Neural progenitor cell (in vitro differentiated cells): ENCODE data around the gene ANKRD6. TPM values are rescaled to one million over a fixed set of nuclear protein-coding genes. Genes with fewer than 3 reads are reported as not detected.

Experiments used
- DNase-seq: peaks from one replicate; pipeline ENCODE4 v3.0.0-alpha.2; 2016; ENCODE audit warnings: low spot score
- H2AFZ ChIP-seq: fragments of 200-600 bp; sonication (generic); replicated peaks from 2 replicates; pipeline ENCODE4 v1.6.1; 2016; ENCODE audit warnings: antibody characterized with exemption
- H3F3A ChIP-seq: fragments of 200-600 bp; sonication (generic); 2 replicates; pipeline ENCODE4 v1.6.1; 2016; ENCODE audit warnings: antibody characterized with exemption, low read depth
- H3K27ac ChIP-seq: fragments of 200-600 bp; sonication (generic); 2 replicates; pipeline ENCODE4 v1.5.1; 2016; ENCODE audit warnings: mild to moderate bottlenecking
- H3K27me3 ChIP-seq: fragments of 200-600 bp; sonication (generic); 2 replicates; pipeline ENCODE4 v1.6.1; 2016; ENCODE audit warnings: mild to moderate bottlenecking, moderate library complexity
- H3K36me3 ChIP-seq: fragments of 200-600 bp; sonication (generic); 2 replicates; pipeline ENCODE4 v1.5.1; 2016
- H3K4me1 ChIP-seq: fragments of 200-600 bp; sonication (generic); 2 replicates; pipeline ENCODE4 v1.6.1; 2016; ENCODE audit warnings: mixed run types
- H3K4me2 ChIP-seq: fragments of 200-600 bp; sonication (generic); 2 replicates; pipeline ENCODE4 v1.6.1; 2016
- H3K4me3 ChIP-seq: fragments of 200-600 bp; sonication (generic); 2 replicates; pipeline ENCODE4 v1.5.1; 2016
- H3K79me2 ChIP-seq: fragments of 200-600 bp; sonication (generic); 2 replicates; pipeline ENCODE4 v1.6.1; 2016; ENCODE audit warnings: low read depth
- H3K9ac ChIP-seq: fragments of 200-600 bp; sonication (generic); 2 replicates; pipeline ENCODE4 v1.6.1; 2016
- H3K9me3 ChIP-seq: fragments of 200-600 bp; sonication (generic); 2 replicates; pipeline ENCODE4 v1.5.1; 2016; ENCODE audit warnings: low read depth
- H4K20me1 ChIP-seq: fragments of 200-600 bp; sonication (generic); 2 replicates; pipeline ENCODE4 v1.6.1; 2016; ENCODE audit warnings: low read depth
- H3K27ac Mint-ChIP-seq: 3 replicates; pipeline ENCODE4 v1.8.0; 2021; ENCODE audit warnings: mixed read lengths
- H3K27me3 Mint-ChIP-seq: 2 replicates; pipeline ENCODE4 v1.8.0; 2022; ENCODE audit warnings: low read depth, mild to moderate bottlenecking, inconsistent platforms, moderate library complexity, mixed read lengths; ENCODE audit not compliant: insufficient read depth
- H3K36me3 Mint-ChIP-seq: 3 replicates; pipeline ENCODE4 v1.8.0; 2021; ENCODE audit warnings: mixed read lengths
- H3K4me1 Mint-ChIP-seq: 3 replicates; pipeline ENCODE4 v1.8.0; 2021; ENCODE audit warnings: mixed read lengths
- H3K4me3 Mint-ChIP-seq: 3 replicates; pipeline ENCODE4 v1.8.0; 2021; ENCODE audit warnings: mild to moderate bottlenecking, moderate library complexity, mixed read lengths
- H3K9me3 Mint-ChIP-seq: 3 replicates; pipeline ENCODE4 v1.8.0; 2020; ENCODE audit warnings: mixed read lengths
- EZH2 ChIP-seq: fragments of 200-600 bp; sonication (generic); IDR thresholded peaks from 2 replicates; pipeline ENCODE4 v1.6.1; 2017; ENCODE audit warnings: antibody characterized with exemption, mild to moderate bottlenecking, moderate library complexity
- EZH2phosphoT487 ChIP-seq: fragments of 200-600 bp; sonication (generic); IDR thresholded peaks from 2 replicates; pipeline ENCODE4 v1.6.1; 2017; ENCODE audit warnings: antibody characterized with exemption
- total RNA-seq: library from RNA; depleted of rRNA; stranded (reverse); fragments of >200 nt; gene quantifications from 2 replicates; pipeline ENCODE4 v1.2.3, GENCODE V29; 2015; ENCODE audit warnings: low replicate concordance
- TF ChIP-seq, protein P1 (sequence below): fragments of 200-600 bp; sonication (generic); IDR thresholded peaks from 2 replicates; pipeline ENCODE4 v1.5.1; 2017; ENCODE audit warnings: antibody characterized with exemption, mild to moderate bottlenecking

The ANKRD6 gene
- total RNA-seq, 1 donor from 2014 or later: 36.3 TPM

DNA sequence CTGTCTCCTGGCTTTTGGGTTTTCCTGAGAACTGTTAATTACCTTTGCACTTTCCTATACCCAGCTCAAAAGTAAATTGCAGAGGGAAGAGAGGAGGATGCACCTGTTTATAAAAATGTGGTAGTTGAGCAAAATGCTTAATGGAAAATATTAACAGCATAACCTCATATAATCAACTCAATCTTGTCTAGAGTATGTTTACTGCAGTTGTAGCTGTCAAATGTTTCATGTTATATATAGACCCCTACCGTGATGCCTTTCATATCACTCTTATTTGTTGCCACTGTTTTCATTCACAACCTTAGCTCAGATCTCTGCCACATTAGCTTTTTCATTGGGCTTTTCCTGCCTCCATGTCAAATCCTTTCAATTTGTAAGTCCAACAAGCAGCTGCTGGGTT is 36.0 kb downstream of the ANKRD6 start:
- no peaks in the 10 kb centered on the region for H3K36me3 Mint-ChIP-seq
- no peak overlapping the region for H3K27ac Mint-ChIP-seq
- H3K4me2 ChIP-seq: no peak overlapping the region
- peaks cover 42% of the 10 kb centered on the region for H3K4me1 Mint-ChIP-seq
- H4K20me1 ChIP-seq: peaks cover 34% of the 10 kb centered on the region
- H3F3A ChIP-seq: peaks cover 8% of the 10 kb centered on the region
- H3K9me3 ChIP-seq: no peaks in the 10 kb centered on the region
- H3K4me1 ChIP-seq: peaks cover 16% of the 10 kb centered on the region
- no peak overlapping the region for H3K27ac ChIP-seq
- no peak overlapping the region for H2AFZ ChIP-seq
- H3K4me3 ChIP-seq: no peak overlapping the region
- no peaks in the 10 kb centered on the region for H3K27me3 ChIP-seq
- no peaks in the 10 kb centered on the region for H3K27me3 Mint-ChIP-seq
- no peak for DNase-seq
- TF ChIP-seq EZH2: no peak
- no peak for TF ChIP-seq EZH2phosphoT487
- TF ChIP-seq, protein P1, sequence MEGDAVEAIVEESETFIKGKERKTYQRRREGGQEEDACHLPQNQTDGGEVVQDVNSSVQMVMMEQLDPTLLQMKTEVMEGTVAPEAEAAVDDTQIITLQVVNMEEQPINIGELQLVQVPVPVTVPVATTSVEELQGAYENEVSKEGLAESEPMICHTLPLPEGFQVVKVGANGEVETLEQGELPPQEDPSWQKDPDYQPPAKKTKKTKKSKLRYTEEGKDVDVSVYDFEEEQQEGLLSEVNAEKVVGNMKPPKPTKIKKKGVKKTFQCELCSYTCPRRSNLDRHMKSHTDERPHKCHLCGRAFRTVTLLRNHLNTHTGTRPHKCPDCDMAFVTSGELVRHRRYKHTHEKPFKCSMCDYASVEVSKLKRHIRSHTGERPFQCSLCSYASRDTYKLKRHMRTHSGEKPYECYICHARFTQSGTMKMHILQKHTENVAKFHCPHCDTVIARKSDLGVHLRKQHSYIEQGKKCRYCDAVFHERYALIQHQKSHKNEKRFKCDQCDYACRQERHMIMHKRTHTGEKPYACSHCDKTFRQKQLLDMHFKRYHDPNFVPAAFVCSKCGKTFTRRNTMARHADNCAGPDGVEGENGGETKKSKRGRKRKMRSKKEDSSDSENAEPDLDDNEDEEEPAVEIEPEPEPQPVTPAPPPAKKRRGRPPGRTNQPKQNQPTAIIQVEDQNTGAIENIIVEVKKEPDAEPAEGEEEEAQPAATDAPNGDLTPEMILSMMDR: no peak
- no peaks in the 10 kb centered on the region for H3K36me3 ChIP-seq
- H3K79me2 ChIP-seq: no peaks in the 10 kb centered on the region
- H3K4me3 Mint-ChIP-seq: no peak overlapping the region
- no peak overlapping the region for H3K9ac ChIP-seq
- no peaks in the 10 kb centered on the region for H3K9me3 Mint-ChIP-seq

DNA sequence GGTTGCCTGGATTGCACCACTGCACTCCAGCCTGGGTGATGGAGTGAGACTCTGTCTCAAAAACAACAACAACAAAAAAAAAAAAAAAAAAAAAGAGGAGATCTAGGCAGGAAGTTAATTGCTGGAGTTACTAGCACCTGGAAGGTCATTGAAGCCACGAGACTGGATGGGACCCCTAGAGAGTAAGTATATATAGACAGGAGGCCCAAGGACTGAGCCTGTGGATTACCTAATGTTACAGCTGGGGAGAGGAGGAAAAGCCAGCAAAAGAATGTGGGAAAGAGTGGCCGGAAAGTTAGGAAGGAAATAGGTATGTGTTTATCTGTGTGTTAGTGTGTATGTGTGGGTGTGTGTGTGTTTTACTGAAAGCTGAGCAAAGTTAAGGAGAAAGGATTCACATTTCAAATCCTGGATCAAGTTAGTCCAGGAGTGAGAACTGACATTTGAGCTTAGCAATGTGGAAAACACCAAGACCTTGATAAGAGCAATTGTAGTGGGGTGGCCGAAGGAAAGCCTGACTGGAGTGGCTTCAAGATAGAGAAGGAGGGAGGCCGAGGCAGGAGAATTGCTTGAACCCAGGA is 38.4 kb downstream of the ANKRD6 start:
- no peak overlapping the region for H3K27ac ChIP-seq
- Mint-ChIP-seq H3K27ac (peak overlapping the region; percentile 7), H3K9me3 (no peaks in the 10 kb centered on the region), H3K36me3 (no peaks in the 10 kb centered on the region), H3K4me3 (no peak overlapping the region), H3K4me1 (peaks cover 34% of the 10 kb centered on the region), H3K27me3 (no peaks in the 10 kb centered on the region)
- peaks cover 27% of the 10 kb centered on the region for H4K20me1 ChIP-seq
- no peak overlapping the region for H3K4me3 ChIP-seq
- H3K9ac ChIP-seq: no peak overlapping the region
- TF ChIP-seq, protein P1: no peak
- TF ChIP-seq EZH2phosphoT487 (no peak), EZH2 (no peak)
- H3K36me3 ChIP-seq: no peaks in the 10 kb centered on the region
- H2AFZ ChIP-seq: no peak overlapping the region
- peaks cover 16% of the 10 kb centered on the region for H3K4me1 ChIP-seq
- no peaks in the 10 kb centered on the region for H3K79me2 ChIP-seq
- H3K4me2 ChIP-seq: no peak overlapping the region
- H3K27me3 ChIP-seq: no peaks in the 10 kb centered on the region
- H3K9me3 ChIP-seq: no peaks in the 10 kb centered on the region
- peaks cover 4% of the 10 kb centered on the region for H3F3A ChIP-seq
- DNase-seq: no peak

DNA sequence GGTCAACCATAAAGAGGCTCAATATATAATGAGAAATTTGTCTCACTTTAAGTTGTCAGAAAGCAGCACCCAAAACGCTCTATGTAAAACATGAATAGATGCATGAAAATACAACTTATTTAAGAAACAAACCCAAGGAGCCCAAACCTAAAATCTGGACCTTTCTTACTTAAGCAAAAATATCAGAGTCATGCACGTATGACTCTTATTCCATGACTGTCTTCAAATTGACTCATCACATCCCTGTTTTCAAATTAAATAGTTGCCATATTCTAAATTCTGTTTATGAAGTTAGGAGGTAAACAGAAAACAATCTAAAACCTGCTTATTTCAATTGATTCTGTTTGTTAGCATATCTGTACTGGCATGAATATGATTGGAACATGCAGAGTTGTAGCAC is 42.1 kb downstream of the ANKRD6 start:
- H3K4me1 Mint-ChIP-seq: peaks cover 6% of the 10 kb centered on the region
- no peaks in the 10 kb centered on the region for H3K27me3 Mint-ChIP-seq
- Histone ChIP-seq H3K9me3 (no peaks in the 10 kb centered on the region), H4K20me1 (peaks cover 4% of the 10 kb centered on the region), H3K4me3 (no peak overlapping the region), H3K36me3 (no peaks in the 10 kb centered on the region), H3K27me3 (no peaks in the 10 kb centered on the region), H3K4me1 (peaks cover 4% of the 10 kb centered on the region), H3K9ac (no peak overlapping the region), H3K4me2 (no peak overlapping the region), H3K27ac (no peak overlapping the region), H2AFZ (no peak overlapping the region), H3K79me2 (no peaks in the 10 kb centered on the region), H3F3A (no peaks in the 10 kb centered on the region)
- peaks cover 2% of the 10 kb centered on the region for H3K36me3 Mint-ChIP-seq
- no peak overlapping the region for H3K4me3 Mint-ChIP-seq
- H3K27ac Mint-ChIP-seq: no peak overlapping the region
- peaks cover 2% of the 10 kb centered on the region for H3K9me3 Mint-ChIP-seq
- no peak for DNase-seq
- TF ChIP-seq EZH2 (no peak), EZH2phosphoT487 (no peak)
- TF ChIP-seq, protein P1: no peak
